Smooth muscle cell (in vitro differentiated cells): Measurements from ENCODE around the gene ABHD12. TPM values are rescaled to one million over a fixed set of nuclear protein-coding genes. Genes with fewer than 3 reads are reported as not detected.

Source experiments
- DNase-seq: peaks from one replicate; lab custom pipeline; 2025; ENCODE audit not compliant: unreplicated experiment; lab: John Stamatoyannopoulos, UW
- H2AFZ ChIP-seq: fragments of 200-600 bp; sonication (generic); 2 replicates; pipeline ENCODE4 v1.6.0; 2016; ENCODE audit warnings: antibody characterized with exemption, low read depth, mild to moderate bottlenecking
- H3F3A ChIP-seq: fragments of 200-600 bp; sonication (generic); 2 replicates; pipeline ENCODE4 v1.6.0; 2017; ENCODE audit warnings: antibody characterized with exemption, low read depth
- H3K27ac ChIP-seq: fragments of 200-600 bp; sonication (generic); 2 replicates; pipeline ENCODE4 v1.5.1; 2016; ENCODE audit warnings: low read depth, mild to moderate bottlenecking
- H3K27me3 ChIP-seq: fragments of 200-600 bp; sonication (generic); 2 replicates; pipeline ENCODE4 v1.6.1; 2016; ENCODE audit warnings: low read depth, mild to moderate bottlenecking
- H3K36me3 ChIP-seq: fragments of 200-600 bp; sonication (generic); 2 replicates; pipeline ENCODE4 v1.5.1; 2016; ENCODE audit warnings: low read depth
- H3K4me1 ChIP-seq: fragments of 200-600 bp; sonication (generic); 2 replicates; pipeline ENCODE4 v1.5.1; 2016; ENCODE audit warnings: low read depth
- H3K4me2 ChIP-seq: fragments of 200-600 bp; sonication (generic); 2 replicates; pipeline ENCODE4 v1.6.0; 2016; ENCODE audit warnings: mild to moderate bottlenecking
- H3K4me3 ChIP-seq: fragments of 200-600 bp; sonication (generic); 2 replicates; pipeline ENCODE4 v1.5.1; 2016; ENCODE audit warnings: mild to moderate bottlenecking
- H3K79me2 ChIP-seq: fragments of 200-600 bp; sonication (generic); 2 replicates; pipeline ENCODE4 v1.6.0; 2016; ENCODE audit warnings: low read depth, mild to moderate bottlenecking
- H3K9ac ChIP-seq: fragments of 200-600 bp; sonication (generic); 2 replicates; pipeline ENCODE4 v1.6.0; 2016; ENCODE audit warnings: low read depth
- H3K9me3 ChIP-seq: fragments of 200-600 bp; sonication (generic); replicated peaks from 2 replicates; pipeline ENCODE4 v1.5.1; 2016; ENCODE audit warnings: low read depth
- H4K20me1 ChIP-seq: fragments of 200-600 bp; sonication (generic); 2 replicates; pipeline ENCODE4 v1.6.0; 2016; ENCODE audit warnings: low read depth
- CTCF ChIP-seq: fragments of 200-600 bp; sonication (generic); IDR thresholded peaks from 2 replicates; pipeline ENCODE4 v1.5.1; 2017; ENCODE audit warnings: borderline replicate concordance, mild to moderate bottlenecking, antibody characterized with exemption; ENCODE audit not compliant: insufficient read depth, poor library complexity, severe bottlenecking
- WGBS: methylation state at CpG from one replicate; pipeline ENCODE4 v1.1.7; 2016; ENCODE audit warnings: low lambda C conversion rate; 5-methylcytosine and 5-hydroxymethylcytosine counted together
- polyA plus RNA-seq: library from polyadenylated mRNA; unstranded; fragments of >200 nt; fragmentation: Nextera tagmentation; extraction: Ambion mirVana; gene quantifications from 2 replicates; pipeline ENCODE4 v1.2.1, GENCODE V29; 2016
- total RNA-seq: library from RNA; depleted of rRNA; stranded (reverse); fragments of >200 nt; gene quantifications from 2 replicates; pipeline ENCODE4 v1.2.3, GENCODE V29; 2014

Gene ABHD12
- total and polyA plus RNA-seq, 2 experiments from 2014 or later: 18.5 to 41.8 TPM

DNA sequence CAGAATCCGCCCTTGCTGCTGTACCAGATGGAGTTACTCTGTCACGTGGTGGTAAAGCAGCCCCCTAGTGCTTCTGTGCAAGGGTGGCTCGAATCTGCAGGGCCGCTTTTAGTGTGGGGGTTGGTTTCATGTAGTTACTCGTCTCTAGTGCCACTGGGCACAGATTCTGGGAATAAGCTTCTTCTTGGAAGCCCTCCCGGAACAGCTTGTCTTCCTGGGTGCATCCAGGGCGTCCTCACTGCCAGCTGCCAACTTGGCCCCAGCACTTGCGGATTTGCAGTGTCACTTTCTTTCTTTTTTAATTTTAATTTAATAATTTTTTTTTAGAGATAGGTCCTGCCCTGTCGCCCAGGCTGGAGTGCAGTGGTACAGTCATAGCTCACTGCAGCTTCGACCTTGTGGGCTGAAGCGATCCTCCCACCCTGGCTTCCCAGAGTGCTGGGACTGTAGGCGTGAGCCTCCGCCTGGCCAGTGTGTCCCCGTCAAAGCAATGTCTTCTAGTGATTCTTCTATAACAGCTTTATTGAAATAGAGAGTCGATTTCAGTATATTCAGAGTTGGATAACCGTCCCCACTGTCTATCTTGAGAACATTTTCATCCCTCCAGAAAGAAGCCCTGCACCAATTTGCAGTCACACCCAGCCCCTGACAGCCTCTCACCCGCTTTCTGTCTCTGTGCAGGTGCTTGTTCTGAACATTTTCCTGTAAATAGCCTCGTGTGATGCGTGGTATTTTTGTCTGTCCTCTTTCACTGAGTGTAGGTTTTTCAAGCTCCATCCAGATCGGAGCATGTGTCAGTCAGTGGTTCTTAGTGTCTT lies 116.9 kb downstream of the ABHD12 start:
- Histone ChIP-seq H2AFZ (no peak overlapping the region), H3K27me3 (no peaks in the 10 kb centered on the region), H3K27ac (no peak overlapping the region), H3K4me2 (no peak overlapping the region), H3K9ac (no peak overlapping the region), H3F3A (no peaks in the 10 kb centered on the region), H3K4me3 (no peak overlapping the region), H4K20me1 (peaks cover 3% of the 10 kb centered on the region), H3K9me3 (no peaks in the 10 kb centered on the region), H3K36me3 (no peaks in the 10 kb centered on the region), H3K79me2 (no peaks in the 10 kb centered on the region), H3K4me1 (no peaks in the 10 kb centered on the region)
- no peak for TF ChIP-seq CTCF
- no peak for DNase-seq
- 95% methylated on average over 20 of the region's 20 CpGs for WGBS

DNA sequence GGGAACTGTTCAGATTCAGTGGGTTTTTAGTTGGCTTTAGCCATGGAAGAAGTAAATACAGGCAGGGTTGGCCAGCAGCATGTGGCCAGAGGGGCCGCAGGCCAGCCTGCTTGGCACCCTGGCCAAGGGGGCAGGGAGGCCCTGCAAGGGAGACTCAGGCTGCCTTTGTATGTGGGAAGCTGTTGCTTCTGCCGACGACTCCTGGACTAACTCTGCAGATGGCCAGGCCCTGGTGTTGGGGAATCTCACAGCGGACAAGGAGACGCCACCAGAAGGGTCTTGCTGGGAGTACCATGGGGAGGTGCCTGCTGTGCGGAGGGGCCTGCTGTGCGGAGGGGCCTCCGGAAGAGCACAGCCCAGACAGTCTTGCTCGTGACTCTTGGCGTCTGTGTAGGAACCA lies 117.6 kb downstream of the ABHD12 start:
- Histone ChIP-seq H4K20me1 (peaks cover 3% of the 10 kb centered on the region), H3K27ac (no peak overlapping the region), H3K27me3 (no peaks in the 10 kb centered on the region), H3K79me2 (no peaks in the 10 kb centered on the region), H3K4me1 (no peaks in the 10 kb centered on the region), H3K4me2 (no peak overlapping the region), H2AFZ (no peak overlapping the region), H3K4me3 (no peak overlapping the region), H3F3A (no peaks in the 10 kb centered on the region), H3K9me3 (no peaks in the 10 kb centered on the region), H3K36me3 (no peaks in the 10 kb centered on the region), H3K9ac (no peak overlapping the region)
- DNase-seq: no peak
- TF ChIP-seq CTCF: no peak
- WGBS: over 99% methylated on average over 10 of the region's 10 CpGs

- Histone ChIP-seq H3K79me2 (no peaks in the 10 kb centered on the region), H4K20me1 (peaks cover 6% of the 10 kb centered on the region), H3K9ac (no peak overlapping the region), H2AFZ (no peak overlapping the region), H3K36me3 (no peaks in the 10 kb centered on the region), H3K27ac (no peak overlapping the region), H3K4me3 (no peak overlapping the region), H3K4me2 (no peak overlapping the region), H3K9me3 (no peaks in the 10 kb centered on the region), H3K27me3 (no peaks in the 10 kb centered on the region), H3K4me1 (no peaks in the 10 kb centered on the region), H3F3A (no peaks in the 10 kb centered on the region)
- DNase-seq: no peak
- 96% methylated on average over 19 of the region's 19 CpGs for WGBS
- no peak for TF ChIP-seq CTCF
Measured at GRCh38 chr20:25272223-25273000, 118.2 kb downstream of the ABHD12 start.
